ENCODE results near the gene SCN3B.

DNA sequence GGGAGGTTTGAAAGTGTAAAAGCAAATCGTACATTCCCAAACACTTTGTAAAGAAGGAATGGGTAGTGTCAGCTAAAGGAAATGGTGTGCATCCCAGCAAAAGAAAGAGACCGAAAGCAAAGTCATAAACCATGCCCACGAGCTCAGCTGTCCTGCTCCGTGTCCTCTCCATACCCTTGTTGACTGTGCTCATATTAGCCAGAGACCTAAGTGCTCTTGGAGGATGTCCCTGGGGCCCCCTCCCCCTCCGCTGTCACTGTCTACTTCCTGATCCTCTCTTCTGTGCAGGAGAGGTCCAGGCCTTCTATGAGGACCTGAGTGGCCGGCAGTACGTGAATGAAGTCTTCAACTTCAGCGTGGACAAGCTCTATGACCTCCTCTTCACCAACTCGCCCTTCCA, 46.1 kb downstream of the SCN3B start:
- TF ChIP-seq EZH2 (IDR thresholded peaks at IDR 0.05; ENCODE audit: low read length, missing control alignments): no peak
- TF ChIP-seq, protein P1, sequence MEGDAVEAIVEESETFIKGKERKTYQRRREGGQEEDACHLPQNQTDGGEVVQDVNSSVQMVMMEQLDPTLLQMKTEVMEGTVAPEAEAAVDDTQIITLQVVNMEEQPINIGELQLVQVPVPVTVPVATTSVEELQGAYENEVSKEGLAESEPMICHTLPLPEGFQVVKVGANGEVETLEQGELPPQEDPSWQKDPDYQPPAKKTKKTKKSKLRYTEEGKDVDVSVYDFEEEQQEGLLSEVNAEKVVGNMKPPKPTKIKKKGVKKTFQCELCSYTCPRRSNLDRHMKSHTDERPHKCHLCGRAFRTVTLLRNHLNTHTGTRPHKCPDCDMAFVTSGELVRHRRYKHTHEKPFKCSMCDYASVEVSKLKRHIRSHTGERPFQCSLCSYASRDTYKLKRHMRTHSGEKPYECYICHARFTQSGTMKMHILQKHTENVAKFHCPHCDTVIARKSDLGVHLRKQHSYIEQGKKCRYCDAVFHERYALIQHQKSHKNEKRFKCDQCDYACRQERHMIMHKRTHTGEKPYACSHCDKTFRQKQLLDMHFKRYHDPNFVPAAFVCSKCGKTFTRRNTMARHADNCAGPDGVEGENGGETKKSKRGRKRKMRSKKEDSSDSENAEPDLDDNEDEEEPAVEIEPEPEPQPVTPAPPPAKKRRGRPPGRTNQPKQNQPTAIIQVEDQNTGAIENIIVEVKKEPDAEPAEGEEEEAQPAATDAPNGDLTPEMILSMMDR (conservative IDR thresholded peaks at IDR 0.05 in 1 of 2, IDR thresholded peaks at IDR 0.05 in 1 of 2; ENCODE audit: low read depth in 1 of 2, low read length in 2 of 2): no peak
